Activated T-cell treated with anti-CD3 and anti-CD28 coated beads, Interleukin-2, amount 50 U/mL, for 4 hours (primary cell): Measurements from ENCODE around the gene RHBDF2. TPM values are rescaled to one million over a fixed set of nuclear protein-coding genes. Genes with fewer than 3 reads are reported as not detected.
A peak's percentile ranks its signal among the peaks of the same experiment; 100 is the strongest.
"Not testable (repeated sequence)": the region's sequence is repeated elsewhere in the genome, so short reads cannot be mapped to it uniquely, and the experiment has no call there.

Experiments
- ATAC-seq, 2 donors: fragments of 200-7000 bp; cut with Tn5 transposase; one replicate each; pipeline ENCODE4 v1.10.0; 2021
- DNase-seq: peaks from one replicate; pipeline ENCODE4 v3.0.0-alpha.2; 2020
- H3K27me3 Mint-ChIP-seq: one replicate; pipeline ENCODE4 v1.8.0; 2021; ENCODE audit warnings: low read depth, mixed read lengths
- H3K36me3 Mint-ChIP-seq: one replicate; pipeline ENCODE4 v1.8.0; 2022; ENCODE audit warnings: mixed read lengths; ENCODE audit not compliant: insufficient read depth
- H3K4me1 Mint-ChIP-seq: one replicate; pipeline ENCODE4 v1.8.0; 2021; ENCODE audit warnings: low read depth, mixed read lengths
- H3K4me3 Mint-ChIP-seq: one replicate; pipeline ENCODE4 v1.8.0; 2021; ENCODE audit warnings: mild to moderate bottlenecking, moderate library complexity, mixed read lengths
- H3K9me3 Mint-ChIP-seq: one replicate; pipeline ENCODE4 v1.8.0; 2021; ENCODE audit warnings: mixed read lengths
- total RNA-seq, 3 donors: library from RNA; stranded (reverse); gene quantifications; one replicate each; pipeline ENCODE4 v1.2.1, GENCODE V29; 2021

RHBDF2 gene
- total RNA-seq, 3 donors from 2014 or later, result 29.5 to 37.0 (median 34.3) TPM

GRCh38 chr17:76541739-76542454 lies 40.7 kb upstream of the RHBDF2 start:
- no peak for ATAC-seq
- Mint-ChIP-seq H3K4me1 (peaks cover 4% of the 10 kb centered on the region), H3K9me3 (no peaks in the 10 kb centered on the region), H3K27me3 (peaks cover 42% of the 10 kb centered on the region), H3K4me3 (no peak overlapping the region), H3K36me3 (no peaks in the 10 kb centered on the region)
- DNase-seq, result no peak

GRCh38 chr17:76540381-76541300 lies 39.4 kb upstream of the RHBDF2 start:
- Mint-ChIP-seq H3K4me3 (no peak overlapping the region), H3K36me3 (no peaks in the 10 kb centered on the region), H3K27me3 (peaks cover 51% of the 10 kb centered on the region), H3K4me1 (peaks cover 4% of the 10 kb centered on the region), H3K9me3 (no peaks in the 10 kb centered on the region)
- no peak for DNase-seq
- peak; percentile 51 to 63 for ATAC-seq

DNA sequence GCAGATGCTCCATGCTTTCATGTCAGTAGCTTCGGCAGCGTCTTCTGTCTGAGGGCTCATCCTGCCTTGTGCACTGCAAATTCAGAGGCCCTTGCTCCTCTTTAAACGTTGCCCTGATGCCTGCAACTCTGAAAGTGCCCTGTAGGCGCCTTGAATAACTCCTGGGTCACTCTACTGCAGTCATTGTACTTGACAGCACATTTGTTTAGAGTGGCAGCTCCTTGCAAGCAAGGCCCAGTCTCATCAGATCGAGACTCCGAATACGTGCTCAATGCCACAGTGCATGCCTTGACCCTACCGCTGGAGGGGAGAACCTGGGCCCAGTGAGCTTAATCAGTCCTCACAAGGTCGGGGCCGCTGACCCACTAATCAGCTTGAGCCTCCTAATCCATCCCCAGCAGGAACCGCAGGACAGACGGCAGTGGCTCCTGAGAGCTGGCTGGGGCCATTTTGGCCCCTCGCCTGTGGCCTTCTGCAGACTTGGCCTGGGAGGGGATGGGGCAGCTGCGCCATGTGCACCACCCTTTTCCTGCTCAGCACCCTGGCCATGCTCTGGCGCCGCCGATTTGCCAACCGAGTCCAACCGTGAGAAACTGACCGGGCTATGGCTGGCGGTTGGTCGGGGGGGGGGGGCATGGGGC lies 38.5 kb upstream of the RHBDF2 start, which contains the start of gene PRCD:
TSS of gene PRCD (plus strand) at position 414 of the 641 bp plus-strand sequence. CDS start at position 512, 98 bp downstream.
- ATAC-seq, result no peak
- H3K4me3 Mint-ChIP-seq, result peak within 1 kb of the TSS; percentile 21
- peaks cover 4% of the 10 kb centered on the region for H3K4me1 Mint-ChIP-seq
- DNase-seq, result no peak
- no peaks in the 10 kb centered on the region for H3K9me3 Mint-ChIP-seq
- no peaks in the 10 kb centered on the region for H3K36me3 Mint-ChIP-seq
- H3K27me3 Mint-ChIP-seq, result peaks cover 51% of the 10 kb centered on the region

DNA sequence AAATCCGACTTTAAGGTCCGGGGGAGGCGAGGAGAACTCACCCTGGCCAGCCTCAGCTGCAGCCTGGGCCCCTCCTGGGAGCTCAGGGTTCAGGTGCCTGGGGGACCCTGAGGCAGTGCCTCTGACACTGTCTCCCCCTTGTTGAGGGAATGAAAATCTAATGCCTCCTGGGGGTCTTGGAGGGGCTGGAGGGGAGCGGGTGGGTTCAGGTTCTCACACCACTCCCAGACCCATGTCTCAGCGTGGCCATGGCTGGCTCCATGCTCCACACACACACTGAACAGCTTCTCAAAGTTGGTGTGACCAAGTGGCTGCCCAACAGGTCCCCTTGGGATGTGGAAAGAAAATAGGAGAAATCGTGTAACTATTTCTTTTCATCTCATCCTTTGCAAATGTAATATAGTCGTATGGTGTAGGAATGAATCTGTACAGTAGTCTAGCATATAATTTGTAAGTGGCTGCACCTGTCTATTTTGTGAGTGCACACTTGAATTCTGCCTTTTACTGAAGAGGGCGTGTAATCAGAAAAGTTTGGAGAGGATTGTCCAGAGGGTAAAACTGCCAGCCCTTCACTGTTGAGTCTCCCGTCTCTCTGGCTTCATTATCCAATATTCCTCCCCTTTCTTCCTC lies 37.8 kb upstream of the RHBDF2 start:
- no peaks in the 10 kb centered on the region for H3K9me3 Mint-ChIP-seq
- peak overlapping the region; percentile 21 for H3K4me3 Mint-ChIP-seq
- H3K4me1 Mint-ChIP-seq, result peaks cover 4% of the 10 kb centered on the region
- ATAC-seq (no peak), DNase-seq (no peak)
- no peaks in the 10 kb centered on the region for H3K36me3 Mint-ChIP-seq
- H3K27me3 Mint-ChIP-seq, result peaks cover 50% of the 10 kb centered on the region

GRCh38 chr17:76538281-76538931 lies 37.2 kb upstream of the RHBDF2 start:
- H3K4me1 Mint-ChIP-seq, result peaks cover 4% of the 10 kb centered on the region
- H3K4me3 Mint-ChIP-seq, result peak overlapping the region; percentile 16
- DNase-seq (no peak), ATAC-seq (no peak)
- H3K36me3 Mint-ChIP-seq, result no peaks in the 10 kb centered on the region
- no peaks in the 10 kb centered on the region for H3K9me3 Mint-ChIP-seq
- peaks cover 46% of the 10 kb centered on the region for H3K27me3 Mint-ChIP-seq

- peaks cover 44% of the 10 kb centered on the region for H3K27me3 Mint-ChIP-seq
- no peaks in the 10 kb centered on the region for H3K9me3 Mint-ChIP-seq
- no peaks in the 10 kb centered on the region for H3K36me3 Mint-ChIP-seq
- H3K4me3 Mint-ChIP-seq, result no peak within 1 kb of the TSS
- peaks cover 4% of the 10 kb centered on the region for H3K4me1 Mint-ChIP-seq
- ATAC-seq (peak; percentile 54 to 64), DNase-seq (no peak)
Measured at GRCh38 chr17:76537578-76538280, 36.5 kb upstream of the RHBDF2 start, which contains the start of gene CYGB. Gene CYGB (minus strand): TSS chr17:76537709. CDS start chr17:76537542, 167 bp downstream.

- no peaks in the 10 kb centered on the region for H3K9me3 Mint-ChIP-seq
- DNase-seq, result no peak
- no peaks in the 10 kb centered on the region for H3K36me3 Mint-ChIP-seq
- H3K4me3 Mint-ChIP-seq, result no peak overlapping the region
- ATAC-seq, result peak in 1 of 2 donors; percentile 6
- peaks cover 39% of the 10 kb centered on the region for H3K27me3 Mint-ChIP-seq
- peaks cover 4% of the 10 kb centered on the region for H3K4me1 Mint-ChIP-seq
Measured at GRCh38 chr17:76537288-76537577, 36.0 kb upstream of the RHBDF2 start.

- no peaks in the 10 kb centered on the region for H3K9me3 Mint-ChIP-seq
- peaks cover 34% of the 10 kb centered on the region for H3K27me3 Mint-ChIP-seq
- H3K36me3 Mint-ChIP-seq, result no peaks in the 10 kb centered on the region
- no peak overlapping the region for H3K4me3 Mint-ChIP-seq
- DNase-seq (no peak), ATAC-seq (no peak)
- H3K4me1 Mint-ChIP-seq, result peaks cover 4% of the 10 kb centered on the region
Measured at GRCh38 chr17:76536511-76537287, 35.5 kb upstream of the RHBDF2 start.

DNA sequence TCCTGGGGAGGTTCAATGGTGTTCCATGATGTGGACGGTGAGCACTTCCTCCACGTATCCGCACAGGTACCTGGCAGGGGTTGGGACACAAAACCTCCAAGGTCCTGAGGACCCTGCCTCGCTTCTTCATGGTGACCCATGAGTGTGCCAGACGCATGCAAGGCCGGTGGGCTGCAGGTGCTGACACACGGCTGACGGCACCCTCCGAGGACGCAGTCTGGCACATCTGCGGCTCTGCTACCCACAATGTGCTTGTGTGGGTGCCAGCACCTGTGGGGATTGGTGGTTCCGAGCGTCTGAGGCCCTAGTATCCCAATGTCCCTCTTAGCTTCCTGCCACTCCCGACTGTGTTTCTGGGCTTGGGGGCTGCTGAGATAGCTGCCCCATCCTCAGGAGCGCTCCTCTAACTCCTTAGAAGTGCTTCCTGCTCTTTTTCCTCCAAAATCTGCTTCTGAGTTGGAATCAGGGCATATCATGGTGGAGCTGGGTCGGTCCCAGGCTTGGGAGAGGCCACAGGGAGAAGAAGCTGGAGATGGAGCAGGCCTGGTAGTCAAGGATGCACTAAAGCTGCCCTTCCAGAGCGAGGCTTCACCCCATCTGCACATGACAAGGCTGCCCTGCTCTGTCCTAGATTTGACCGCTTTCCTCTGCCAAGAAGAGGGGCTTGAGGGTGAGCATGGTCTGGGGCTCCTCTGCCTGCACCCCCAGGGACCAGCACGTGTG lies 34.7 kb upstream of the RHBDF2 start:
- H3K36me3 Mint-ChIP-seq, result no peaks in the 10 kb centered on the region
- DNase-seq (no peak), ATAC-seq (no peak)
- peaks cover 30% of the 10 kb centered on the region for H3K27me3 Mint-ChIP-seq
- H3K4me1 Mint-ChIP-seq, result peaks cover 4% of the 10 kb centered on the region
- H3K9me3 Mint-ChIP-seq, result no peaks in the 10 kb centered on the region
- H3K4me3 Mint-ChIP-seq, result no peak overlapping the region

GRCh38 chr17:76534831-76535732 lies 33.9 kb upstream of the RHBDF2 start:
- ATAC-seq (no peak), DNase-seq (no peak)
- Mint-ChIP-seq H3K9me3 (no peaks in the 10 kb centered on the region), H3K27me3 (peaks cover 26% of the 10 kb centered on the region), H3K36me3 (no peaks in the 10 kb centered on the region), H3K4me1 (peaks cover 9% of the 10 kb centered on the region), H3K4me3 (no peak overlapping the region)

DNA sequence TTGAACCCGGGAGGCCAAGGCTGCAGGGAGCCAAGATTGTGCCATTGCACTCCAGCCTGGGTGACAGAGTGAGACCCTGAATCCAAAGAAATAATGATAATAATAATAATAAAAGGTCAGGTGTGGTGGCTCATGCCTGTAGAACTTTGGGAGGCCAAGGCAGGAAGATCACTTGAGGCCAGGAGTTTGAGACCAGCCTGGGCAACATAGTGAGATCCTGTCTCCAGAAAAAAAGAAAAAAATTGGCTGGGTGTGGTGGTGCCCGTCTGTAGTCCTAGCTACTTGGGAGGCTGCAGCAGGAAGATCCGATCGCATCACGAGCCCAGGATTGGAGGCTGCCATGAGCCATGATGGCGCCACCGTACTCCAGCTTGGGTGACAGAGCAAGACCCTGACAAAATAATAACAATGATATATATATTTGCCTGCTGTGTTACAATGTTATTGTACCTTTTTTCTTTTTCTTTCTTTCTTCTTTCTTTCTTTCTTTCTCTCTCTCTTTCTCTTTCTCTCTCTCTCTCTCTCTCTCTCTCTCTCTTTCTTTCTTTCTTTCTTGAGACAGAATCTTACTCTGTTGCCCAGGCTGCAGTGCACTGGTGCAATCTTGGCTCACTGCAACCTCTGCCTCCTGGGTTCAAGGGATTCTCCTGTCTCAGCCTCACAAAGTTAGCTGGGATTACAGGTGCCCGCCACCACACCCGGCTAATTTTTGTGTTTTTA lies 32.6 kb upstream of the RHBDF2 start:
- peaks cover 15% of the 10 kb centered on the region for H3K27me3 Mint-ChIP-seq
- not testable (repeated sequence) for H3K36me3 Mint-ChIP-seq, ATAC-seq, H3K4me1 Mint-ChIP-seq, H3K9me3 Mint-ChIP-seq, DNase-seq, H3K4me3 Mint-ChIP-seq
